HG02885 (cell line): Measurements from ENCODE around the gene TOLLIP.
A peak's percentile ranks its signal among the peaks of the same experiment; 100 is the strongest.

Source experiments
- ATAC-seq: cut with Tn5 transposase; IDR thresholded peaks from one replicate; pipeline ENCODE4 v1.9.1; 2021; ENCODE audit warnings: mild to moderate bottlenecking; ENCODE audit not compliant: unreplicated experiment, poor library complexity

Gene TOLLIP

GRCh38 chr11:1317993-1318392 lies 8.6 kb upstream of the TOLLIP start:
- ATAC-seq = no peak

GRCh38 chr11:1317432-1317831 lies 8.0 kb upstream of the TOLLIP start:
- no peak for ATAC-seq

- ATAC-seq = no peak
These were observed 1.5 kb upstream of the TOLLIP start for GRCh38 chr11:1310772-1311468.

GRCh38 chr11:1310318-1310687 lies 871 bp upstream of the TOLLIP start:
- no peak for ATAC-seq

GRCh38 chr11:1308743-1309497 lies 512 bp downstream of the TOLLIP start:
- peak; percentile 54 for ATAC-seq

GRCh38 chr11:1307998-1308742 lies 1.3 kb downstream of the TOLLIP start:
- no peak for ATAC-seq

- ATAC-seq = no peak
These were observed 2.1 kb downstream of the TOLLIP start for GRCh38 chr11:1307163-1307870.

GRCh38 chr11:1306186-1307162 lies 3.0 kb downstream of the TOLLIP start:
- no peak for ATAC-seq

- ATAC-seq = no peak
These were observed 3.9 kb downstream of the TOLLIP start for GRCh38 chr11:1305501-1306056.

- ATAC-seq = no peak
These were observed 4.4 kb downstream of the TOLLIP start for GRCh38 chr11:1305063-1305495.

- ATAC-seq = no peak
These were observed 5.1 kb downstream of the TOLLIP start for GRCh38 chr11:1304380-1304779.

- ATAC-seq = no peak
These were observed 5.5 kb downstream of the TOLLIP start for GRCh38 chr11:1303973-1304372.

GRCh38 chr11:1303126-1303821 lies 6.2 kb downstream of the TOLLIP start:
- no peak for ATAC-seq

GRCh38 chr11:1302461-1303125 lies 6.8 kb downstream of the TOLLIP start:
- no peak for ATAC-seq

- ATAC-seq = no peak
These were observed 7.4 kb downstream of the TOLLIP start for GRCh38 chr11:1302041-1302460.

- no peak for ATAC-seq
These were observed 8.0 kb downstream of the TOLLIP start for GRCh38 chr11:1301220-1302000.

- ATAC-seq = no peak
These were observed 8.8 kb downstream of the TOLLIP start for GRCh38 chr11:1300569-1301187.
